Activated T-cell treated with anti-CD3 and anti-CD28 coated beads, Interleukin-2, amount 50 U/mL, for 24 hours (primary cell): ENCODE data around the gene RNF166.

Experiments
- DNase-seq: peaks from one replicate; pipeline ENCODE4 v3.0.0-alpha.2; 2020
- H3K27ac Mint-ChIP-seq: 2 replicates; pipeline ENCODE4 v1.8.0; 2020; ENCODE audit warnings: mild to moderate bottlenecking, mixed read lengths
- H3K27me3 Mint-ChIP-seq: 2 replicates; pipeline ENCODE4 v1.8.0; 2020; ENCODE audit warnings: mixed read lengths
- H3K36me3 Mint-ChIP-seq: 2 replicates; pipeline ENCODE4 v1.8.0; 2020; ENCODE audit warnings: low read depth, mixed read lengths
- H3K4me1 Mint-ChIP-seq: 2 replicates; pipeline ENCODE4 v1.8.0; 2020; ENCODE audit warnings: low read depth, mixed read lengths
- H3K4me3 Mint-ChIP-seq: 2 replicates; pipeline ENCODE4 v1.8.0; 2020; ENCODE audit warnings: mild to moderate bottlenecking, moderate library complexity, mixed read lengths
- H3K9me3 Mint-ChIP-seq: 2 replicates; pipeline ENCODE4 v1.8.0; 2020; ENCODE audit warnings: mixed read lengths

RNF166 gene

GRCh38 chr16:88706229-88706964, at the start of gene RNF166, which contains the start of gene CTU2:
RNF166 (minus strand) TSS chr16:88706408; CDS start chr16:88706325, 83 bp downstream.
CTU2 (plus strand) TSS chr16:88706503; CDS start chr16:88706531, 28 bp downstream.
- H3K4me3 Mint-ChIP-seq = peak within 1 kb of the TSS; percentile 94
- H3K4me1 Mint-ChIP-seq = peaks cover 73% of the 10 kb centered on the region

GRCh38 chr16:88754912-88755744, 48.9 kb upstream of the RNF166 start:
- DNase-seq = no peak
- Mint-ChIP-seq H3K9me3 (no peaks in the 10 kb centered on the region), H3K4me1 (peaks cover 21% of the 10 kb centered on the region), H3K36me3 (peaks cover 13% of the 10 kb centered on the region), H3K27ac (no peak overlapping the region), H3K27me3 (no peaks in the 10 kb centered on the region), H3K4me3 (no peak overlapping the region)

More at GRCh38 chr16:88706229-88706964, at the start of gene RNF166, which contains the start of gene CTU2:
- Mint-ChIP-seq H3K27ac (peak within 1 kb of the TSS; percentile 97), H3K36me3 (peaks cover 68% of the 10 kb centered on the region), H3K27me3 (no peaks in the 10 kb centered on the region), H3K9me3 (no peaks in the 10 kb centered on the region)
- DNase-seq = peak; percentile 96

GRCh38 chr16:88754109-88754911, 48.1 kb upstream of the RNF166 start:
- no peak for DNase-seq
- Mint-ChIP-seq H3K36me3 (peaks cover 16% of the 10 kb centered on the region), H3K4me3 (no peak overlapping the region), H3K4me1 (peaks cover 16% of the 10 kb centered on the region), H3K27me3 (no peaks in the 10 kb centered on the region), H3K9me3 (no peaks in the 10 kb centered on the region), H3K27ac (no peak overlapping the region)

- Mint-ChIP-seq H3K36me3 (peaks cover 17% of the 10 kb centered on the region), H3K27ac (peak overlapping the region; percentile 5), H3K4me3 (no peak overlapping the region), H3K4me1 (peaks cover 9% of the 10 kb centered on the region), H3K27me3 (no peaks in the 10 kb centered on the region), H3K9me3 (no peaks in the 10 kb centered on the region)
- DNase-seq = no peak
Observed at GRCh38 chr16:88753602-88754001, 47.4 kb upstream of the RNF166 start.

GRCh38 chr16:88753191-88753590, 47.0 kb upstream of the RNF166 start:
- H3K27ac Mint-ChIP-seq = no peak overlapping the region
- no peak overlapping the region for H3K4me3 Mint-ChIP-seq
- peaks cover 5% of the 10 kb centered on the region for H3K4me1 Mint-ChIP-seq
- DNase-seq = no peak
- H3K9me3 Mint-ChIP-seq = no peaks in the 10 kb centered on the region
- H3K36me3 Mint-ChIP-seq = peaks cover 21% of the 10 kb centered on the region
- no peaks in the 10 kb centered on the region for H3K27me3 Mint-ChIP-seq

GRCh38 chr16:88752386-88753002, 46.3 kb upstream of the RNF166 start:
- no peak for DNase-seq
- no peak overlapping the region for H3K27ac Mint-ChIP-seq
- no peak overlapping the region for H3K4me3 Mint-ChIP-seq
- H3K27me3 Mint-ChIP-seq = no peaks in the 10 kb centered on the region
- H3K4me1 Mint-ChIP-seq = peaks cover 7% of the 10 kb centered on the region
- no peaks in the 10 kb centered on the region for H3K9me3 Mint-ChIP-seq
- peaks cover 24% of the 10 kb centered on the region for H3K36me3 Mint-ChIP-seq

GRCh38 chr16:88750854-88751253, 44.6 kb upstream of the RNF166 start:
- Mint-ChIP-seq H3K27ac (no peak overlapping the region), H3K4me1 (peaks cover 13% of the 10 kb centered on the region), H3K27me3 (no peaks in the 10 kb centered on the region), H3K9me3 (no peaks in the 10 kb centered on the region), H3K36me3 (peaks cover 29% of the 10 kb centered on the region), H3K4me3 (no peak overlapping the region)
- no peak for DNase-seq

- H3K27ac Mint-ChIP-seq = no peak overlapping the region
- peaks cover 29% of the 10 kb centered on the region for H3K36me3 Mint-ChIP-seq
- H3K27me3 Mint-ChIP-seq = no peaks in the 10 kb centered on the region
- H3K4me3 Mint-ChIP-seq = no peak overlapping the region
- no peaks in the 10 kb centered on the region for H3K9me3 Mint-ChIP-seq
- no peak for DNase-seq
- peaks cover 24% of the 10 kb centered on the region for H3K4me1 Mint-ChIP-seq
Observed at GRCh38 chr16:88749358-88749757, 43.1 kb upstream of the RNF166 start.

GRCh38 chr16:88748364-88748763, 42.2 kb upstream of the RNF166 start:
- DNase-seq = no peak
- no peak overlapping the region for H3K27ac Mint-ChIP-seq
- H3K36me3 Mint-ChIP-seq = peaks cover 27% of the 10 kb centered on the region
- H3K9me3 Mint-ChIP-seq = no peaks in the 10 kb centered on the region
- no peaks in the 10 kb centered on the region for H3K27me3 Mint-ChIP-seq
- H3K4me3 Mint-ChIP-seq = no peak overlapping the region
- H3K4me1 Mint-ChIP-seq = peaks cover 31% of the 10 kb centered on the region

GRCh38 chr16:88747588-88748301, 41.5 kb upstream of the RNF166 start:
- H3K9me3 Mint-ChIP-seq = no peaks in the 10 kb centered on the region
- peak; percentile 52 for DNase-seq
- H3K4me3 Mint-ChIP-seq = no peak overlapping the region
- H3K27me3 Mint-ChIP-seq = no peaks in the 10 kb centered on the region
- peaks cover 28% of the 10 kb centered on the region for H3K36me3 Mint-ChIP-seq
- peaks cover 31% of the 10 kb centered on the region for H3K4me1 Mint-ChIP-seq
- no peak overlapping the region for H3K27ac Mint-ChIP-seq

- Mint-ChIP-seq H3K27ac (no peak overlapping the region), H3K4me3 (no peak overlapping the region), H3K36me3 (peaks cover 28% of the 10 kb centered on the region), H3K9me3 (no peaks in the 10 kb centered on the region), H3K4me1 (peaks cover 31% of the 10 kb centered on the region), H3K27me3 (no peaks in the 10 kb centered on the region)
- DNase-seq = no peak
Observed at GRCh38 chr16:88746506-88746905, 40.3 kb upstream of the RNF166 start.

GRCh38 chr16:88744577-88745521, 38.6 kb upstream of the RNF166 start:
- H3K4me3 Mint-ChIP-seq = no peak overlapping the region
- peaks cover 31% of the 10 kb centered on the region for H3K4me1 Mint-ChIP-seq
- H3K27me3 Mint-ChIP-seq = no peaks in the 10 kb centered on the region
- H3K36me3 Mint-ChIP-seq = peaks cover 38% of the 10 kb centered on the region
- no peak for DNase-seq
- no peak overlapping the region for H3K27ac Mint-ChIP-seq
- no peaks in the 10 kb centered on the region for H3K9me3 Mint-ChIP-seq
